Liver (tissue), 9 donors: ENCODE data around the gene MLLT3. TPM values are rescaled to one million over a fixed set of nuclear protein-coding genes. Genes with fewer than 3 reads are reported as not detected.

Experiments
- DNase-seq: peaks from one replicate; pipeline ENCODE4 v3.0.0-alpha.2; 2017; ENCODE audit warnings: low spot score
- H3K27ac ChIP-seq, 2 donors: one replicate each; pipeline ENCODE4 v1.7.0; 2013; ENCODE audit warnings: inconsistent platforms in 2 of 2, low read length in 2 of 2, control low read depth in 1 of 2, low read depth in 1 of 2, mild to moderate bottlenecking in 1 of 2
- H3K27me3 ChIP-seq, 4 donors: one replicate each; pipeline versions ENCODE4 v1.6.1 to v1.7.0; 2013; ENCODE audit warnings: low read length in 3 of 4, inconsistent platforms in 1 of 4, mild to moderate bottlenecking in 1 of 4, moderate library complexity in 1 of 4; ENCODE audit not compliant: control insufficient read depth in 4 of 4, insufficient read depth in 4 of 4
- H3K36me3 ChIP-seq, 4 donors: one replicate each; pipeline versions ENCODE4 v1.6.1 to v1.7.0; 2013; ENCODE audit warnings: low read length in 3 of 4, mild to moderate bottlenecking in 3 of 4, low read depth in 1 of 4, moderate library complexity in 1 of 4; ENCODE audit not compliant: control insufficient read depth in 4 of 4, insufficient read depth in 3 of 4
- H3K4me1 ChIP-seq, 4 donors: one replicate each; pipeline versions ENCODE4 v1.6.1 to v1.7.0; 2013; ENCODE audit warnings: low read length in 3 of 4, mild to moderate bottlenecking in 3 of 4, moderate library complexity in 1 of 4; ENCODE audit not compliant: control insufficient read depth in 4 of 4, insufficient read depth in 4 of 4
- H3K4me3 ChIP-seq, 3 donors: one replicate each; pipeline versions ENCODE4 v1.6.1 to v1.7.0; 2013; ENCODE audit warnings: low read length in 3 of 3, control low read depth in 1 of 3, low read depth in 1 of 3, mild to moderate bottlenecking in 1 of 3
- H3K9ac ChIP-seq, 2 donors: one replicate each; pipeline ENCODE4 v1.7.0; 2013; ENCODE audit warnings: low read length in 2 of 2, mild to moderate bottlenecking in 2 of 2, moderate library complexity in 2 of 2, control low read depth in 1 of 2, low read depth in 1 of 2
- H3K9me3 ChIP-seq, 4 donors: one replicate each; pipeline versions ENCODE4 v1.6.1 to v1.7.0; 2013; ENCODE audit warnings: low read length in 3 of 4; ENCODE audit not compliant: control insufficient read depth in 4 of 4
- EGR1 ChIP-seq, 2 donors: IDR thresholded peaks; 2 replicates each; pipeline ENCODE4 v1.6.1; 2016 to 2018; ENCODE audit warnings: antibody characterized with exemption in 2 of 2, low read depth in 2 of 2
- FOXA1 ChIP-seq: IDR thresholded peaks from 2 replicates; pipeline ENCODE4 v1.6.1; 2016; ENCODE audit warnings: antibody characterized with exemption
- FOXA2 ChIP-seq: IDR thresholded peaks from 2 replicates; pipeline ENCODE4 v1.6.1; 2016; ENCODE audit warnings: antibody characterized with exemption
- GABPA ChIP-seq, 2 donors: IDR thresholded peaks in 1 of 2; conservative IDR thresholded peaks in 1 of 2; 2 replicates each; pipeline ENCODE4 v1.6.1; 2016; ENCODE audit warnings: antibody characterized with exemption in 2 of 2, mild to moderate bottlenecking in 1 of 2, moderate library complexity in 1 of 2
- HNF4A ChIP-seq, 2 donors: conservative IDR thresholded peaks; 2 replicates each; pipeline ENCODE4 v1.6.1; 2016; ENCODE audit warnings: antibody characterized with exemption in 2 of 2, mild to moderate bottlenecking in 2 of 2
- HNF4G ChIP-seq: IDR thresholded peaks from 2 replicates; pipeline ENCODE4 v1.6.1; 2016; ENCODE audit warnings: antibody characterized with exemption
- JUND ChIP-seq, 2 donors: IDR thresholded peaks; 2 replicates each; pipeline ENCODE4 v1.6.1; 2016; ENCODE audit warnings: antibody characterized with exemption in 2 of 2
- NR2F2 ChIP-seq: IDR thresholded peaks from 2 replicates; pipeline ENCODE4 v1.6.1; 2016; ENCODE audit warnings: antibody characterized with exemption
- RAD21 ChIP-seq, 2 donors: IDR thresholded peaks; 2 replicates each; pipeline ENCODE4 v1.6.1; 2016; ENCODE audit warnings: antibody characterized with exemption in 2 of 2, mild to moderate bottlenecking in 2 of 2
- RXRA ChIP-seq, 2 donors: IDR thresholded peaks; 2 replicates each; pipeline ENCODE4 v1.6.1; 2017 to 2018; ENCODE audit warnings: antibody characterized with exemption in 2 of 2, mild to moderate bottlenecking in 1 of 2
- SP1 ChIP-seq: IDR thresholded peaks from 2 replicates; pipeline ENCODE4 v1.6.1; 2018; ENCODE audit warnings: antibody characterized with exemption, mild to moderate bottlenecking
- TAF1 ChIP-seq: conservative IDR thresholded peaks from 2 replicates; pipeline ENCODE4 v1.6.1; 2016; ENCODE audit warnings: antibody characterized with exemption, mild to moderate bottlenecking
- YY1 ChIP-seq: IDR thresholded peaks from 2 replicates; pipeline ENCODE4 v1.6.1; 2016; ENCODE audit warnings: antibody characterized with exemption, mild to moderate bottlenecking
- WGBS: extraction: QIAGEN DNeasy Blood & Tissue Kit; methylation state at CpG from one replicate; pipeline ENCODE4 v1.1.7; 2013; 5-methylcytosine and 5-hydroxymethylcytosine counted together
- polyA plus RNA-seq, 2 donors: library from polyadenylated mRNA; stranded (reverse) in 1 of 2; unstranded in 1 of 2; fragments of 200-250 nt in 1 of 2; fragments of >200 nt in 1 of 2; fragmentation: Nextera tagmentation in 1 of 2; extraction: Ambion mirVana in 1 of 2; gene quantifications; one replicate each; pipeline versions ENCODE4 v1.2.1 to v1.2.3, GENCODE V29; 2013 to 2015
- total RNA-seq, 2 donors: library from RNA; depleted of rRNA; stranded (reverse); fragments of >200 nt; gene quantifications; one replicate each; pipeline ENCODE4 v1.2.3, GENCODE V29; 2014
- TF ChIP-seq, protein P1 (sequence below): IDR thresholded peaks from 2 replicates; pipeline ENCODE4 v1.6.1; 2016; ENCODE audit warnings: antibody characterized with exemption
- TF ChIP-seq, protein P2 (sequence below): fragments of 150-350 bp; IDR thresholded peaks from 2 replicates; pipeline ENCODE4 v1.5.1; 2017; ENCODE audit warnings: improper control_type of control experiment, low read depth, low read length; ENCODE audit not compliant: missing input control
- TF ChIP-seq, protein P3 (sequence below): IDR thresholded peaks from 2 replicates; pipeline ENCODE4 v1.6.1; 2016; ENCODE audit warnings: antibody characterized with exemption
- TF ChIP-seq, protein P4 (sequence below): IDR thresholded peaks from 2 replicates; pipeline ENCODE4 v1.6.1; 2016; ENCODE audit warnings: antibody characterized with exemption, mild to moderate bottlenecking
- TF ChIP-seq, protein P5 (sequence below): IDR thresholded peaks from 2 replicates; pipeline ENCODE4 v1.6.1; 2016; ENCODE audit warnings: antibody characterized with exemption
- donor health status: healthy.
- donor health status: healthy.
- donor health status: healthy.
- donor health status: healthy.
- donor health status: healthy.

Gene MLLT3
- total and polyA plus RNA-seq, 4 donors: 0.79 to 25.5 (median 1.3) TPM

DNA sequence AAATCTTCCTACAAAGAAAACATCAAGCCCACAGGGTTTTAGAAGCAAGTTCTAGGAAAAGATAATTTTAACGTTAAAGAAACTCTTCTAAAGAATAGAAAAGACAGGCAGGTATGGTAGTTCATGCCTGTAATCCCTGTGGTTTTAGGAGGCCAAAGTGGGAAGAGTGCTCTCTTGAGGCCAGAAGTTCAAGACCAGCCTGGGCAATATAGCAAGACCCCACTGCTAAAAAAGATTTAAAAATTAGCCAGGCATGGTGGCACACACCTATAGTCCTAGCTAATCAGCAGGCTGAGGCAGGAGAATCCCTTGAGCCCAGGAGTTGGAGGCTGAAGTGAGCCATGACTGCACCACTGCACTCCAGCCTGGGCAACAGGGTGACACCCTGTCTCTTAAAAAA is 193.3 kb downstream of the MLLT3 start:
- TF ChIP-seq RXRA (IDR thresholded peaks at IDR 0.05) (no peak), NR2F2 (no peak), TAF1 (no peak), GABPA (IDR thresholded peaks at IDR 0.05 in 1 of 2, conservative IDR thresholded peaks at IDR 0.05 in 1 of 2) (no peak), FOXA2 (no peak), FOXA1 (no peak), YY1 (no peak), EGR1 (IDR thresholded peaks at IDR 0.05; ENCODE audit: low read depth in 2 of 2) (no peak), HNF4A (conservative IDR thresholded peaks at IDR 0.05) (no peak), SP1 (no peak), RAD21 (IDR thresholded peaks at IDR 0.05) (no peak), JUND (IDR thresholded peaks at IDR 0.05) (no peak), HNF4G (no peak)
- TF ChIP-seq, protein P1, sequence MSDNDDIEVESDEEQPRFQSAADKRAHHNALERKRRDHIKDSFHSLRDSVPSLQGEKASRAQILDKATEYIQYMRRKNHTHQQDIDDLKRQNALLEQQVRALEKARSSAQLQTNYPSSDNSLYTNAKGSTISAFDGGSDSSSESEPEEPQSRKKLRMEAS: no peak
- TF ChIP-seq, protein P2, sequence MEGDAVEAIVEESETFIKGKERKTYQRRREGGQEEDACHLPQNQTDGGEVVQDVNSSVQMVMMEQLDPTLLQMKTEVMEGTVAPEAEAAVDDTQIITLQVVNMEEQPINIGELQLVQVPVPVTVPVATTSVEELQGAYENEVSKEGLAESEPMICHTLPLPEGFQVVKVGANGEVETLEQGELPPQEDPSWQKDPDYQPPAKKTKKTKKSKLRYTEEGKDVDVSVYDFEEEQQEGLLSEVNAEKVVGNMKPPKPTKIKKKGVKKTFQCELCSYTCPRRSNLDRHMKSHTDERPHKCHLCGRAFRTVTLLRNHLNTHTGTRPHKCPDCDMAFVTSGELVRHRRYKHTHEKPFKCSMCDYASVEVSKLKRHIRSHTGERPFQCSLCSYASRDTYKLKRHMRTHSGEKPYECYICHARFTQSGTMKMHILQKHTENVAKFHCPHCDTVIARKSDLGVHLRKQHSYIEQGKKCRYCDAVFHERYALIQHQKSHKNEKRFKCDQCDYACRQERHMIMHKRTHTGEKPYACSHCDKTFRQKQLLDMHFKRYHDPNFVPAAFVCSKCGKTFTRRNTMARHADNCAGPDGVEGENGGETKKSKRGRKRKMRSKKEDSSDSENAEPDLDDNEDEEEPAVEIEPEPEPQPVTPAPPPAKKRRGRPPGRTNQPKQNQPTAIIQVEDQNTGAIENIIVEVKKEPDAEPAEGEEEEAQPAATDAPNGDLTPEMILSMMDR: no peak
- TF ChIP-seq, protein P3, sequence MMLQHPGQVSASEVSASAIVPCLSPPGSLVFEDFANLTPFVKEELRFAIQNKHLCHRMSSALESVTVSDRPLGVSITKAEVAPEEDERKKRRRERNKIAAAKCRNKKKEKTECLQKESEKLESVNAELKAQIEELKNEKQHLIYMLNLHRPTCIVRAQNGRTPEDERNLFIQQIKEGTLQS: no peak
- TF ChIP-seq, protein P4, sequence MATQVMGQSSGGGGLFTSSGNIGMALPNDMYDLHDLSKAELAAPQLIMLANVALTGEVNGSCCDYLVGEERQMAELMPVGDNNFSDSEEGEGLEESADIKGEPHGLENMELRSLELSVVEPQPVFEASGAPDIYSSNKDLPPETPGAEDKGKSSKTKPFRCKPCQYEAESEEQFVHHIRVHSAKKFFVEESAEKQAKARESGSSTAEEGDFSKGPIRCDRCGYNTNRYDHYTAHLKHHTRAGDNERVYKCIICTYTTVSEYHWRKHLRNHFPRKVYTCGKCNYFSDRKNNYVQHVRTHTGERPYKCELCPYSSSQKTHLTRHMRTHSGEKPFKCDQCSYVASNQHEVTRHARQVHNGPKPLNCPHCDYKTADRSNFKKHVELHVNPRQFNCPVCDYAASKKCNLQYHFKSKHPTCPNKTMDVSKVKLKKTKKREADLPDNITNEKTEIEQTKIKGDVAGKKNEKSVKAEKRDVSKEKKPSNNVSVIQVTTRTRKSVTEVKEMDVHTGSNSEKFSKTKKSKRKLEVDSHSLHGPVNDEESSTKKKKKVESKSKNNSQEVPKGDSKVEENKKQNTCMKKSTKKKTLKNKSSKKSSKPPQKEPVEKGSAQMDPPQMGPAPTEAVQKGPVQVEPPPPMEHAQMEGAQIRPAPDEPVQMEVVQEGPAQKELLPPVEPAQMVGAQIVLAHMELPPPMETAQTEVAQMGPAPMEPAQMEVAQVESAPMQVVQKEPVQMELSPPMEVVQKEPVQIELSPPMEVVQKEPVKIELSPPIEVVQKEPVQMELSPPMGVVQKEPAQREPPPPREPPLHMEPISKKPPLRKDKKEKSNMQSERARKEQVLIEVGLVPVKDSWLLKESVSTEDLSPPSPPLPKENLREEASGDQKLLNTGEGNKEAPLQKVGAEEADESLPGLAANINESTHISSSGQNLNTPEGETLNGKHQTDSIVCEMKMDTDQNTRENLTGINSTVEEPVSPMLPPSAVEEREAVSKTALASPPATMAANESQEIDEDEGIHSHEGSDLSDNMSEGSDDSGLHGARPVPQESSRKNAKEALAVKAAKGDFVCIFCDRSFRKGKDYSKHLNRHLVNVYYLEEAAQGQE: no peak
- TF ChIP-seq, protein P5, sequence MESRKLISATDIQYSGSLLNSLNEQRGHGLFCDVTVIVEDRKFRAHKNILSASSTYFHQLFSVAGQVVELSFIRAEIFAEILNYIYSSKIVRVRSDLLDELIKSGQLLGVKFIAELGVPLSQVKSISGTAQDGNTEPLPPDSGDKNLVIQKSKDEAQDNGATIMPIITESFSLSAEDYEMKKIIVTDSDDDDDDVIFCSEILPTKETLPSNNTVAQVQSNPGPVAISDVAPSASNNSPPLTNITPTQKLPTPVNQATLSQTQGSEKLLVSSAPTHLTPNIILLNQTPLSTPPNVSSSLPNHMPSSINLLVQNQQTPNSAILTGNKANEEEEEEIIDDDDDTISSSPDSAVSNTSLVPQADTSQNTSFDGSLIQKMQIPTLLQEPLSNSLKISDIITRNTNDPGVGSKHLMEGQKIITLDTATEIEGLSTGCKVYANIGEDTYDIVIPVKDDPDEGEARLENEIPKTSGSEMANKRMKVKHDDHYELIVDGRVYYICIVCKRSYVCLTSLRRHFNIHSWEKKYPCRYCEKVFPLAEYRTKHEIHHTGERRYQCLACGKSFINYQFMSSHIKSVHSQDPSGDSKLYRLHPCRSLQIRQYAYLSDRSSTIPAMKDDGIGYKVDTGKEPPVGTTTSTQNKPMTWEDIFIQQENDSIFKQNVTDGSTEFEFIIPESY: no peak
- no peaks in the 10 kb centered on the region for H3K9me3 ChIP-seq
- DNase-seq: no peak
- H3K9ac ChIP-seq: no peak overlapping the region
- H3K4me3 ChIP-seq: no peak overlapping the region
- no peaks in the 10 kb centered on the region for H3K36me3 ChIP-seq
- no peaks in the 10 kb centered on the region for H3K27me3 ChIP-seq
- no peak overlapping the region for H3K27ac ChIP-seq
- 76% methylated on average over 1 of the region's 1 CpG for WGBS
- no peaks in the 10 kb centered on the region for H3K4me1 ChIP-seq
